ACC112 (cell line): ENCODE measurements around the gene NCK2.

ENCODE experiments used
- H2AFZ ChIP-seq: fragments of 200-600 bp; sonication (generic); one replicate; pipeline ENCODE4 v1.6.0; 2017; ENCODE audit warnings: antibody characterized with exemption, low read length; ENCODE audit not compliant: unreplicated experiment
- H3K27ac ChIP-seq: fragments of 200-600 bp; sonication (generic); 2 replicates; pipeline ENCODE4 v1.5.1; 2014; ENCODE audit warnings: low read depth, mild to moderate bottlenecking, antibody characterized with exemption, low read length, moderate library complexity
- H3K27me3 ChIP-seq: fragments of 200-600 bp; sonication (generic); 2 replicates; pipeline ENCODE4 v1.6.1; 2014; ENCODE audit warnings: mild to moderate bottlenecking, antibody characterized with exemption, low read length, moderate library complexity, mixed read lengths; ENCODE audit not compliant: insufficient read depth
- H3K36me3 ChIP-seq: fragments of 200-600 bp; sonication (generic); 2 replicates; pipeline ENCODE4 v1.6.1; 2016; ENCODE audit warnings: mild to moderate bottlenecking, antibody characterized with exemption, low read length, moderate library complexity, mixed read lengths; ENCODE audit not compliant: insufficient read depth
- H3K4me1 ChIP-seq: fragments of 200-600 bp; sonication (generic); one replicate; pipeline ENCODE4 v1.6.1; 2016; ENCODE audit warnings: low read length, mixed read lengths; ENCODE audit not compliant: insufficient read depth, unreplicated experiment, control insufficient read depth
- H3K4me3 ChIP-seq: fragments of 200-600 bp; sonication (generic); 2 replicates; pipeline ENCODE4 v1.5.1; 2014; ENCODE audit warnings: mild to moderate bottlenecking, low read depth, low read length
- H3K79me2 ChIP-seq: fragments of 200-600 bp; sonication (generic); one replicate; pipeline ENCODE4 v1.6.0; 2016; ENCODE audit warnings: low read length; ENCODE audit not compliant: control insufficient read depth, unreplicated experiment, insufficient read depth

The NCK2 gene

DNA sequence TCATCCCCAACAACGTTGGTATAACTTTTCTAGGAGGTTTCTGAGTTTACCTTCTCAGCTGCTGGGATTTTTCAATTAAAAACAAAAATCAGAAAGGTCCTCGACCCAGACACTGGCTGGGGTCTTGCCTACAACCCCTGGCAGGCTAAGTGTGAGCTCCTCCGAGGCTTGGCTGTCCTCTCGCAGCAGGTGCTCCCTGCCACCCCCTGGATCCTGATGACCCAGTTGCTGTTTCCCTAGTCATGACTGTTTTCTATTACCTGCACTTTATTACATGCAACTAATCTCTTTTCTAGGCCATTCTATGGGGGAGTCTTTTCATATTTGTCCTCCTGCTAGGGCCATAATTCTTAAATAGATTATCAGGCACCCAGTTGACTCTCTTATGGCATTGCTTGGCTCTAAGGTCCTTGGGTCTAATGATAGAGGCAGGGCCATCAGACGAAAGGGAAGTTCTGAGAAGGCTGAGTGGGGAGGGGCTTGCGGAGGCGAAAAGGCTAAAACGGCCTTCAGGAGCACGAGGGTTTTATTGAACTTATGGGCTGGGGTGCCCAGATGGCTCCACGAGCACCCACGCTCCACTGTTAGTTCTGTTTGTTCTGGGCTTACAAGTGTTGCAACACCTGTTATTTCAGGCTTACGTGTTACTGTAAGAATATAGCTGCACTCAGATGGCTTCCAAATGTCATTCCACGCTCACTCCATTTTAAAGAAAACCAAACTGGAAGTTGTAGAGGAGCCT, 166.0 kb downstream of the NCK2 start:
- Histone ChIP-seq H2AFZ (no peak overlapping the region), H3K4me3 (no peak overlapping the region), H3K36me3 (no peaks in the 10 kb centered on the region), H3K4me1 (no peaks in the 10 kb centered on the region), H3K79me2 (no peaks in the 10 kb centered on the region), H3K27me3 (peaks cover 23% of the 10 kb centered on the region; the same call in 1 of the 2 replicates), H3K27ac (no peak overlapping the region)

DNA sequence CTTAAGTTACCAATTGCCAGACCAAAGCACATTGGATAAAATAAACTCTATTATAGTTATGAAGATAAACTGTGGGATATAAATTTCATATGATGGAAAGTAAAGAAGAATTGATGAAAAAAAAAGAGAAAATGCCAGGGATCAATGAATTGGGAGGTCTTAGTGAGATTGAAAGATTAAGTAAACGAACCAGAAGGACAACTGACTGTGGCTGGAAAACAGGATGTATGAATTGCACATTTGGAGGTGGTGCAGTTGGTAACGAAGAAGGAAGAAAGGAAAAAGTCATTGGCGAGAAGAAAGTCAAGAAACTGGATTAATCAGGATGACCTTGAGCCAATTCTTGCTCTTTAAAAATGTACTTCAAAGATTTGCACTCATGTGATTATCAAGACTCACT, 166.7 kb downstream of the NCK2 start:
- H2AFZ ChIP-seq: no peak overlapping the region
- no peaks in the 10 kb centered on the region for H3K4me1 ChIP-seq
- no peaks in the 10 kb centered on the region for H3K79me2 ChIP-seq
- no peaks in the 10 kb centered on the region for H3K36me3 ChIP-seq
- no peak overlapping the region for H3K4me3 ChIP-seq
- peaks cover 17% of the 10 kb centered on the region; the same call in 1 of the 2 replicates for H3K27me3 ChIP-seq
- no peak overlapping the region for H3K27ac ChIP-seq

GRCh38 chr2:105912081-105912480, 167.4 kb downstream of the NCK2 start:
- Histone ChIP-seq H2AFZ (no peak overlapping the region), H3K36me3 (no peaks in the 10 kb centered on the region), H3K27me3 (peaks cover 10% of the 10 kb centered on the region; the same call in 1 of the 2 replicates), H3K4me1 (no peaks in the 10 kb centered on the region), H3K27ac (no peak overlapping the region), H3K4me3 (no peak overlapping the region), H3K79me2 (no peaks in the 10 kb centered on the region)

DNA sequence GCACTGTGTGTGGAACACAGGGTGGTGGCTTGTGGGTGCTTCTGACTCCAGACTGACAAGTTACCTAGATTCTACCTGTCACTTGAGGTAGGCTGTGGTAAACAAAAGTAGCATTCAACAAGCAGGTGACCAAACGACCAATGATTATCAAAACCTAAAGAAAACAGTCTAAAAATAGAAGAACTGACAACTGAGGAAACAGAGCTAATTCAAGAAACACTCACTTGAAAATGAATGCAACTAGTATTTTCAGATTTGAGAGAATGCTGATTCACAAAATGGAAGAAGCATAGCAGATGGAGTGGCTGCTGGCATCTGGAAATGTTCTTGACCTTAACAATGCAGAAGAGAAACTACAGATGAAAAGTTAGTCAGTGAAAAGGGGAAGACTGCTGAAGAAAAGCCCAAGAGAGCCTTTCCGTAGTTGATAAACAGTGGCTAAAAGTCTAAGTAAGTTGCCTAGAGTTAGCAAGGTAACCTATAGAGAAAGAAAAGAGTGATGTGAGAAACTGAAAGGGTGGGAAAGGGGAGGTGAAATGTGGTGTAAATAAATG, 170.4 kb downstream of the NCK2 start:
- no peaks in the 10 kb centered on the region for H3K4me1 ChIP-seq
- H3K36me3 ChIP-seq: no peaks in the 10 kb centered on the region
- H2AFZ ChIP-seq: no peak overlapping the region
- H3K4me3 ChIP-seq: no peak overlapping the region
- H3K27ac ChIP-seq: no peak overlapping the region
- no peaks in the 10 kb centered on the region for H3K79me2 ChIP-seq
- peaks cover 5% of the 10 kb centered on the region; the same call in 1 of the 2 replicates for H3K27me3 ChIP-seq

DNA sequence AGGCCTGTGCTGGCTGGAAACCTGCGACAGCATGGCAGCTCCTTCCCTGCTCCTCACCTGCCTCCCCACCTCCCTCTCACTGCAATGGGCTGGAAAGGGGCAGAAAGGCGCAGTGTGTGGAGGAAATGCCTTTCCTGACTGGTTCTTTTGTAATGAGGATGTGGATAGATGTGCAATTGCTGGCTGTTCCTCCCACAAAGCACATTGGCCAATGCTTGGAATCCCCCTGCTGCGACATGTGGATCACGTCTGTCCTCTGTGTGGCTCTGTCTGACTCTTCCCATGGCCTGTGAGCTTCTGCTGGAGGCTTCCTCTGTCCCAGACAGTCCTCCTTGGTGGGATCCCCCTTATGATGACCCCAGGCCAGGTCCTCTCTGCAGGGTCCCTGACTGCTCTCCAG, 172.5 kb downstream of the NCK2 start:
- Histone ChIP-seq H3K36me3 (no peaks in the 10 kb centered on the region), H3K4me1 (no peaks in the 10 kb centered on the region), H3K27ac (no peak overlapping the region), H3K4me3 (no peak overlapping the region), H3K79me2 (no peaks in the 10 kb centered on the region), H2AFZ (no peak overlapping the region), H3K27me3 (peaks cover 5% of the 10 kb centered on the region; the same call in 1 of the 2 replicates)

DNA sequence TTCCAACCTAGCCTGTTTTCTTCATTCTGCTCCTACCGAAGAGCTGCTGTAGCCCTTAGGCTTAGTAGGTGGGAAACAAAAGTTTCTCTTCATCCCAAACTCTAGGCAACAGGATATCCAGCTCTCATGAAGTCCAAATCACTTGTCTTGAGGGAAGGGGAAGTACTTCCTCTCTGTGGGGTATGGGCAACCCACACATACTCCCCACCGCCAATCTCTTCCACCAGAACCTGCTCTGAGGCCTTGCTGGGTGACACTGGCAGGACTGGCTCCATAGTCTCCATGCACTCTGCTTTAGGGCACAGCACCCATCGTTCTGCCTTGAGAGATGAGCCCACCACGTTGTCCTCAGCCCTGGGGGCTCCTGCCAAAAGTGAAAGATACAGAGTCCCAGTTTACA, 173.0 kb downstream of the NCK2 start:
- Histone ChIP-seq H3K27me3 (peaks cover 5% of the 10 kb centered on the region; the same call in 1 of the 2 replicates), H3K79me2 (no peaks in the 10 kb centered on the region), H3K27ac (no peak overlapping the region), H2AFZ (no peak overlapping the region), H3K4me3 (no peak overlapping the region), H3K36me3 (no peaks in the 10 kb centered on the region), H3K4me1 (no peaks in the 10 kb centered on the region)

DNA sequence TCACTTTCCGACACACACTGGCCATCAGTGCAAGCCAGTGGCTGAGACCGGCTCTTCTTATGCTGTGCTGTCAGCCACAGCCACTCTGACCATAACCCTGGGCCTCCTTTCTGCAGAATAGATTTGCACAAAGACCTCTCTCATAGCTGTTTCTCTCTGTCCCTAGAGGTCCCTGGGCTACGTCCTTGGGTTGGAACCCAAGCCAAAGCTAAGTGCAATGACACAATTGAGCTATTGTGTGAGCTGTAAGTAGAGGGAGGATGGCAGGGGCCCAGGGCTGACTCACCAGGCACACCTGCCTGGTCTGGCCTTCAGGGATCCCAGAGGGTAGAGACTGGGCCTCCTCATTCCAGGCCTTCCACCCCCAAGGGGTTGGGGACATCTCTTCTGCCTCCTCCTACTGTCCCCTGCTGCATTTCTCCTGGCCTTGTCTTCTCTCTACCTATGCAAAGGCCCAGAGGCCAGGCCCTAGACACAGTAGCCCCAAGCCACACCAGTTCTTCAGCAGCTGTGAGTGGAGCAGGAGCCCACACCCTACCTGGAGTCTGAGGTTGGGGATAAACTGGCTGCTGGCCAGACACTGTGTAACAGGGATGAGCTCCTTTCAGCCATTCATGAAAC, 174.6 kb downstream of the NCK2 start:
- Histone ChIP-seq H3K4me3 (no peak overlapping the region), H3K27ac (no peak overlapping the region), H2AFZ (no peak overlapping the region), H3K36me3 (no peaks in the 10 kb centered on the region), H3K4me1 (no peaks in the 10 kb centered on the region), H3K79me2 (no peaks in the 10 kb centered on the region), H3K27me3 (peaks cover 5% of the 10 kb centered on the region; the same call in 1 of the 2 replicates)

GRCh38 chr2:105919826-105920225, 175.1 kb downstream of the NCK2 start:
- no peak overlapping the region for H3K4me3 ChIP-seq
- H3K4me1 ChIP-seq: no peaks in the 10 kb centered on the region
- H3K79me2 ChIP-seq: no peaks in the 10 kb centered on the region
- H3K36me3 ChIP-seq: no peaks in the 10 kb centered on the region
- H3K27ac ChIP-seq: no peak overlapping the region
- peaks cover 5% of the 10 kb centered on the region; the same call in 1 of the 2 replicates for H3K27me3 ChIP-seq
- H2AFZ ChIP-seq: no peak overlapping the region

- Histone ChIP-seq H2AFZ (no peak overlapping the region), H3K79me2 (no peaks in the 10 kb centered on the region), H3K4me1 (no peaks in the 10 kb centered on the region), H3K27me3 (no peaks in the 10 kb centered on the region), H3K27ac (no peak overlapping the region), H3K4me3 (no peak overlapping the region), H3K36me3 (no peaks in the 10 kb centered on the region)
These were observed 179.6 kb downstream of the NCK2 start for GRCh38 chr2:105924271-105924670.

DNA sequence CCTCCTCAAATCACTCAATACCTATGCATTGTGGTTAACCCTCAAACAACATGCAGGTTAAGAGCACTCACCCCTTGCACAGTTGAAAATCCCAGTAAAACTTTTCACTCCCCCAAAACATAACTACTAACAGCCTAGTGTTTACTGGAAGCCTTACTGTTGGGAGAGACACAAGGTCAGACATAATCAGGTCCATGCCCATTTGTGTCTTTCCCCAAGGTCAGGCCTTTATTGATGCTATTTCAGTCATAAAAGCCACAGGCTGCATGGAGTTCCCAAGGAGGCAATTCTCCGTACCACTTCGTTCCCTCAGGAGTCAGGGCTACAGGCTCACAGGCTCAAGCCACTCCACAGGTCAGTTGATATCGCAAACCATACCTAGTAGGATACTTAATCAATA, 180.2 kb downstream of the NCK2 start:
- H3K36me3 ChIP-seq: no peaks in the 10 kb centered on the region
- H3K27ac ChIP-seq: no peak overlapping the region
- no peak overlapping the region for H3K4me3 ChIP-seq
- no peaks in the 10 kb centered on the region for H3K4me1 ChIP-seq
- no peak overlapping the region for H2AFZ ChIP-seq
- no peaks in the 10 kb centered on the region for H3K27me3 ChIP-seq
- no peaks in the 10 kb centered on the region for H3K79me2 ChIP-seq

- H3K4me1 ChIP-seq: no peaks in the 10 kb centered on the region
- H3K4me3 ChIP-seq: no peak overlapping the region
- H3K79me2 ChIP-seq: no peaks in the 10 kb centered on the region
- no peak overlapping the region for H3K27ac ChIP-seq
- no peaks in the 10 kb centered on the region for H3K27me3 ChIP-seq
- no peak overlapping the region for H2AFZ ChIP-seq
- H3K36me3 ChIP-seq: no peaks in the 10 kb centered on the region
These were observed 180.7 kb downstream of the NCK2 start for GRCh38 chr2:105925390-105925789.
